ENCODE measurements around the gene ATG5. TPM values are rescaled to one million over a fixed set of nuclear protein-coding genes. Genes with fewer than 3 reads are reported as not detected.

The ATG5 gene
- polyA plus RNA-seq, 1 of the 3 experiments (the other 2 are of a cell fraction) = 15.5 TPM

GRCh38 chr6:106216527-106216926 lies 109.0 kb downstream of the ATG5 start:
- Histone ChIP-seq H3K27me3 (ENCODE audit: insufficient read depth) (no peaks in the 10 kb centered on the region), H3K9me3 (no peaks in the 10 kb centered on the region), H3K79me2 (ENCODE audit: insufficient read depth) (peaks cover 34% of the 10 kb centered on the region), H3K4me2 (no peak overlapping the region), H3K36me3 (replicated peaks in 1 of 2; ENCODE audit: control insufficient read depth in 1 of 2, insufficient read depth in 2 of 2, low read length in 1 of 2) (peaks cover 0 to 5% of the 10 kb centered on the region in 2 experiments), H3F3A (replicated peaks; ENCODE audit: insufficient read depth) (no peaks in the 10 kb centered on the region), H3K9me2 (no peaks in the 10 kb centered on the region), H4K20me1 (ENCODE audit: insufficient read depth) (no peaks in the 10 kb centered on the region), H3K4me1 (ENCODE audit: control insufficient read depth in 1 of 2, insufficient read depth in 2 of 2, low read depth in 1 of 2, low read length in 1 of 2) (no peaks in the 10 kb centered on the region; a peak in 1 of 4 replicates), H2AFZ (ENCODE audit: low read depth) (no peak overlapping the region), H3K9ac (no peak overlapping the region), H3K4me3 (ENCODE audit: low read depth in 2 of 2, low read length in 1 of 2) (no peak overlapping the region), H3K27ac (ENCODE audit: low read depth in 2 of 2, low read length in 1 of 2) (no peak overlapping the region)
- ChIA-PET CTCF (no interaction called here), POLR2A (no interaction called here)
- TF ChIP-seq JUND (IDR thresholded peaks at IDR 0.05) (no peak), ELF1 (IDR thresholded peaks at IDR 0.05) (no peak), RXRA (IDR thresholded peaks at IDR 0.05; ENCODE audit: borderline replicate concordance, low read depth) (no peak), EZH2phosphoT487 (IDR thresholded peaks at IDR 0.05; ENCODE audit: borderline replicate concordance, low read depth) (no peak), YY1 (IDR thresholded peaks at IDR 0.05; ENCODE audit: low read depth) (no peak), NFIC (IDR thresholded peaks at IDR 0.05; ENCODE audit: borderline replicate concordance) (no peak), SMC3 (IDR thresholded peaks at IDR 0.05; ENCODE audit: low read depth, low read length) (no peak), FOXJ3 (CRISPR knock-in tag; IDR thresholded peaks at IDR 0.05) (no peak), FOXM1 (IDR thresholded peaks at IDR 0.05; ENCODE audit: low read depth) (no peak)
- WGBS (ENCODE audit: low lambda C conversion rate) = 91% methylated on average over 1 of the region's 1 CpG
- DNase-seq = no peak

- H3K27ac ChIP-seq (ENCODE audit: low read depth in 2 of 2, low read length in 1 of 2) = no peak overlapping the region
- H3K4me3 ChIP-seq (ENCODE audit: low read depth in 2 of 2, low read length in 1 of 2) = no peak overlapping the region
- CTCF ChIA-PET = interaction anchor here (5.0 kb wide), 1 partner anchor 7 kb away, joined by 40 read pairs; no protein-coding TSS in a partner anchor
- no peak overlapping the region for H3K4me2 ChIP-seq
- H3K9me2 ChIP-seq = no peaks in the 10 kb centered on the region
- H3K79me2 ChIP-seq (ENCODE audit: insufficient read depth) = peaks cover 25% of the 10 kb centered on the region; the same call in 1 of the 2 replicates
- POLR2A ChIA-PET = no interaction called here
- no peaks in the 10 kb centered on the region for H3K9me3 ChIP-seq
- no peaks in the 10 kb centered on the region for H4K20me1 ChIP-seq (ENCODE audit: insufficient read depth)
- no peak overlapping the region for H2AFZ ChIP-seq (ENCODE audit: low read depth)
- no peaks in the 10 kb centered on the region for H3K27me3 ChIP-seq (ENCODE audit: insufficient read depth)
- no peak for DNase-seq
- TF ChIP-seq POLR2AphosphoS5 (IDR thresholded peaks at IDR 0.05; ENCODE audit: low read depth, low read length) (no peak), SMC3 (IDR thresholded peaks at IDR 0.05; ENCODE audit: low read depth, low read length) (no peak), USF2 (IDR thresholded peaks at IDR 0.05; ENCODE audit: borderline replicate concordance, low read depth, low read length) (no peak), TEAD4 (IDR thresholded peaks at IDR 0.05; ENCODE audit: borderline replicate concordance, insufficient read depth) (no peak), EP300 (IDR thresholded peaks at IDR 0.05; ENCODE audit: borderline replicate concordance in 1 of 2, low read depth in 1 of 2, low read length in 1 of 2) (no peak), SIN3A (IDR thresholded peaks at IDR 0.05; ENCODE audit: borderline replicate concordance, low read depth, low read length) (no peak), ZBTB33 (IDR thresholded peaks at IDR 0.05; ENCODE audit: borderline replicate concordance, low read depth) (no peak), CHD2 (IDR thresholded peaks at IDR 0.05; ENCODE audit: low read length, partially characterized antibody) (no peak), TCF12 (IDR thresholded peaks at IDR 0.05) (no peak), ELF1 (IDR thresholded peaks at IDR 0.05) (no peak), PBX3 (IDR thresholded peaks at IDR 0.05) (no peak), CTCF (IDR thresholded peaks at IDR 0.05) (no peak), YY1 (IDR thresholded peaks at IDR 0.05; ENCODE audit: low read depth) (no peak)
- H3K36me3 ChIP-seq (replicated peaks in 1 of 2; ENCODE audit: control insufficient read depth in 1 of 2, insufficient read depth in 2 of 2, low read length in 1 of 2) = peaks cover 0 to 5% of the 10 kb centered on the region in 2 experiments
- H3K4me1 ChIP-seq (ENCODE audit: control insufficient read depth in 1 of 2, insufficient read depth in 2 of 2, low read depth in 1 of 2, low read length in 1 of 2) = no peaks in the 10 kb centered on the region; a peak in 1 of 4 replicates
- WGBS (ENCODE audit: low lambda C conversion rate) = 91% methylated on average over 3 of the region's 3 CpGs
- no peaks in the 10 kb centered on the region for H3F3A ChIP-seq (replicated peaks; ENCODE audit: insufficient read depth)
- H3K9ac ChIP-seq = no peak overlapping the region
Observed at GRCh38 chr6:106215608-106216007, 110.0 kb downstream of the ATG5 start.

Data from SK-N-SH (cell line).